ENCODE measurements around the gene TRIM59.

Gene TRIM59

GRCh38 chr3:160449636-160450598 lies at the start of gene TRIM59:
TSS of gene TRIM59 (minus strand) at chr3:160449786. CDS start at chr3:160439183, 10,603 bp downstream.
- FAIRE-seq: peak; percentile 95

GRCh38 chr3:160498202-160498601 lies 48.6 kb upstream of the TRIM59 start:
- no peak for FAIRE-seq
- DNase-seq (ENCODE audit: extremely low spot score, insufficient read length, low read depth): no peak

More at GRCh38 chr3:160449636-160450598, at the start of gene TRIM59:
- DNase-seq (ENCODE audit: extremely low spot score, insufficient read length, low read depth): peak; percentile 98

- DNase-seq (ENCODE audit: extremely low spot score, insufficient read length, low read depth) (no peak), FAIRE-seq (no peak)
Observed at GRCh38 chr3:160490166-160490565, 40.6 kb upstream of the TRIM59 start.

- DNase-seq (ENCODE audit: extremely low spot score, insufficient read length, low read depth) (no peak), FAIRE-seq (peak; percentile 53)
Observed at GRCh38 chr3:160486459-160486869, 36.9 kb upstream of the TRIM59 start.

- DNase-seq (ENCODE audit: extremely low spot score, insufficient read length, low read depth) (no peak), FAIRE-seq (no peak)
Observed at GRCh38 chr3:160482796-160483195, 33.2 kb upstream of the TRIM59 start.

- FAIRE-seq (no peak), DNase-seq (ENCODE audit: extremely low spot score, insufficient read length, low read depth) (no peak)
Observed at GRCh38 chr3:160481856-160482255, 32.3 kb upstream of the TRIM59 start.

GRCh38 chr3:160480931-160481330 lies 31.3 kb upstream of the TRIM59 start:
- FAIRE-seq (no peak), DNase-seq (ENCODE audit: extremely low spot score, insufficient read length, low read depth) (no peak)

GRCh38 chr3:160479376-160479775 lies 29.8 kb upstream of the TRIM59 start:
- no peak for DNase-seq (ENCODE audit: extremely low spot score, insufficient read length, low read depth)
- FAIRE-seq: no peak

- DNase-seq (ENCODE audit: extremely low spot score, insufficient read length, low read depth): no peak
- FAIRE-seq: no peak
Observed at GRCh38 chr3:160478338-160478737, 28.8 kb upstream of the TRIM59 start.

- no peak for DNase-seq (ENCODE audit: extremely low spot score, insufficient read length, low read depth)
- FAIRE-seq: no peak
Observed at GRCh38 chr3:160477750-160478149, 28.2 kb upstream of the TRIM59 start.

GRCh38 chr3:160475884-160476283 lies 26.3 kb upstream of the TRIM59 start:
- FAIRE-seq (no peak), DNase-seq (ENCODE audit: extremely low spot score, insufficient read length, low read depth) (no peak)

- DNase-seq (ENCODE audit: extremely low spot score, insufficient read length, low read depth) (no peak), FAIRE-seq (no peak)
Observed at GRCh38 chr3:160475153-160475552, 25.6 kb upstream of the TRIM59 start.

- FAIRE-seq (no peak), DNase-seq (ENCODE audit: extremely low spot score, insufficient read length, low read depth) (no peak)
Observed at GRCh38 chr3:160474416-160474838, 24.8 kb upstream of the TRIM59 start.

- no peak for DNase-seq (ENCODE audit: extremely low spot score, insufficient read length, low read depth)
- no peak for FAIRE-seq
Observed at GRCh38 chr3:160473978-160474377, 24.4 kb upstream of the TRIM59 start.

- FAIRE-seq: no peak
- DNase-seq (ENCODE audit: extremely low spot score, insufficient read length, low read depth): no peak
Observed at GRCh38 chr3:160473221-160473620, 23.6 kb upstream of the TRIM59 start.

GRCh38 chr3:160472344-160472743 lies 22.8 kb upstream of the TRIM59 start:
- no peak for FAIRE-seq
- DNase-seq (ENCODE audit: extremely low spot score, insufficient read length, low read depth): no peak

GRCh38 chr3:160471892-160472291 lies 22.3 kb upstream of the TRIM59 start:
- no peak for FAIRE-seq
- DNase-seq (ENCODE audit: extremely low spot score, insufficient read length, low read depth): no peak

- DNase-seq (ENCODE audit: extremely low spot score, insufficient read length, low read depth) (no peak), FAIRE-seq (no peak)
Observed at GRCh38 chr3:160470181-160470580, 20.6 kb upstream of the TRIM59 start.

- FAIRE-seq (no peak), DNase-seq (ENCODE audit: extremely low spot score, insufficient read length, low read depth) (no peak)
Observed at GRCh38 chr3:160464971-160465370, 15.4 kb upstream of the TRIM59 start.

- FAIRE-seq: no peak
Observed at GRCh38 chr3:160464321-160464720, 14.7 kb upstream of the TRIM59 start.

GRCh38 chr3:160460033-160460432 lies 10.4 kb upstream of the TRIM59 start:
- FAIRE-seq (no peak), DNase-seq (ENCODE audit: extremely low spot score, insufficient read length, low read depth) (no peak)

More at GRCh38 chr3:160464321-160464720, 14.7 kb upstream of the TRIM59 start:
- no peak for DNase-seq (ENCODE audit: extremely low spot score, insufficient read length, low read depth)

All from GM18507 (cell line).